H1 (cell line): ENCODE measurements around the gene LGR4. TPM values are rescaled to one million over a fixed set of nuclear protein-coding genes. Genes with fewer than 3 reads are reported as not detected.

Experiments used
- BACH1 ChIP-seq: IDR thresholded peaks from 2 replicates; pipeline ENCODE4 v1.6.1; 2012; ENCODE audit warnings: low read length, improper control_type of control experiment
- CHD1 ChIP-seq: IDR thresholded peaks from 2 replicates; pipeline ENCODE4 v1.6.1; 2012; ENCODE audit warnings: low read depth, low read length, improper control_type of control experiment
- HDAC6 ChIP-seq: IDR thresholded peaks from one replicate; pipeline ENCODE4 v1.7.1; 2012; ENCODE audit warnings: low read depth, mild to moderate bottlenecking, inconsistent platforms, low read length, moderate library complexity
- MAFK ChIP-seq: IDR thresholded peaks from 2 replicates; pipeline ENCODE4 v1.6.1; 2012; ENCODE audit warnings: low read depth, mild to moderate bottlenecking, improper control_type of control experiment, low read length
- SIN3A ChIP-seq, 2 experiments: IDR thresholded peaks in 1 of 2; conservative IDR thresholded peaks in 1 of 2; 2 replicates each; pipeline ENCODE4 v1.6.1; 2011 to 2012; ENCODE audit warnings: low read length in 2 of 2, improper control_type of control experiment in 1 of 2, low read depth in 1 of 2, mild to moderate bottlenecking in 1 of 2
- polyA plus RNA-seq, 7 experiments: library from polyadenylated mRNA; depleted of rRNA in 3 of 7; stranded (reverse) in 5 of 7; unstranded in 2 of 7; fragments of >200 nt in 5 of 7; fragments of 200-250 nt in 2 of 7; gene quantifications; 1 replicate in 5 of 7; 2 replicates in 1 of 7; 4 replicates in 1 of 7; pipeline versions ENCODE4 v1.2.1 to v1.2.3, GENCODE V29; 2011 to 2013; ENCODE audit warnings: missing spikeins in 2 of 7, mixed read lengths in 2 of 7
- total RNA-seq: library from RNA; stranded (reverse); fragmentation: NEBNext Ultra II Directional; extraction: Animal tissue kit (Norgen Biotek cat#: 25700); gene quantifications from 2 replicates; pipeline ENCODE4 v1.2.1, GENCODE V29; 2021
- TF ChIP-seq, protein P1 (sequence below): IDR thresholded peaks from 2 replicates; pipeline ENCODE4 v1.6.1; 2011; ENCODE audit warnings: low read length, improper control_type of control experiment

The LGR4 gene
- total and polyA plus RNA-seq, 2 of the 8 experiments (the other 6 are each of a cell fraction or from before 2014, with no cell fraction given): 26.6 to 61.7 TPM

DNA sequence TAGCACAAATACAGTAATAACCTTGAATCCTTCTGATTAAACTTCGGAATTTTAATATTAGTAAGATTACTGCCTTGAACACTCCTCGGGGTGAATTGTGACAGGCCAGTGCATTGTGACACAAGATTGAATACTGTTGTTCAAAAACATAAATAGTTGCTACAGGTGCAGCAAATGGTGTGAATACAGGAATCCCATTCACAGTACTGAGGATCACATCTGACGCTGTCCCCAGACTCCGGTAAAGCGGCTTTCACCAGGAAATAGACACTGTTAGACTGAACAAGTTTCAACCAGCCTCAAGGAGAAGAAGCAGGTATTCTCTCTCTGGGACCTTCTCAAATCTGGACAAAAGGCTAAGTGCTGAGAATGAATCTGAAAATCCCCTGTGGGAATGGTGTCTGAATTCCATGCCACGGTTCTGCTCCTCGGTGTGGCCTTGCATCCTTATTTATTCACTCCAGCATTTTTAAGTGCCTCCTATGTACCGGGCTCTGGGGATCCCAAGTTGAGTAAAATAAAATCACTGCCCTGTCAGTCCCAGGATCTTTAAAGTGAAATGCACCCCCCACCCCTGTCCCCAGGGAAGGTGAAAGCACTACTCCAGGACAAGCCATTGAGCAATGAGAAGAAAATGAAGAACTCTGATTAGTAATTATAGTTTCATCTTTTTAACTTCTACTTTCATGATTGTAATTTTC is 3.4 kb downstream of the LGR4 start (continued):
- TF ChIP-seq, protein P1, sequence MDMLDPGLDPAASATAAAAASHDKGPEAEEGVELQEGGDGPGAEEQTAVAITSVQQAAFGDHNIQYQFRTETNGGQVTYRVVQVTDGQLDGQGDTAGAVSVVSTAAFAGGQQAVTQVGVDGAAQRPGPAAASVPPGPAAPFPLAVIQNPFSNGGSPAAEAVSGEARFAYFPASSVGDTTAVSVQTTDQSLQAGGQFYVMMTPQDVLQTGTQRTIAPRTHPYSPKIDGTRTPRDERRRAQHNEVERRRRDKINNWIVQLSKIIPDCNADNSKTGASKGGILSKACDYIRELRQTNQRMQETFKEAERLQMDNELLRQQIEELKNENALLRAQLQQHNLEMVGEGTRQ: no peak
- TF ChIP-seq SIN3A (conservative IDR thresholded peaks at IDR 0.05 in 1 of 2, IDR thresholded peaks at IDR 0.05 in 1 of 2; ENCODE audit: low read depth in 1 of 2, low read length in 2 of 2) (no peak), HDAC6 (no peak), CHD1 (no peak), MAFK (no peak), BACH1 (no peak)
